ENCODE results near the gene PACSIN1.

Gene PACSIN1

GRCh38 chr6:34525431-34526175 is 59.7 kb downstream of the PACSIN1 start:
- DNase-seq (ENCODE audit: extremely low spot score, insufficient read length, low read depth) = no peak
- FAIRE-seq = no peak

GRCh38 chr6:34526241-34526972 is 60.5 kb downstream of the PACSIN1 start:
- DNase-seq (ENCODE audit: extremely low spot score, insufficient read length, low read depth) = no peak
- FAIRE-seq = no peak

GRCh38 chr6:34526992-34527728 is 61.3 kb downstream of the PACSIN1 start:
- FAIRE-seq (peak; percentile 90), DNase-seq (ENCODE audit: extremely low spot score, insufficient read length, low read depth) (peak; percentile 98)

GRCh38 chr6:34527751-34528670 is 62.1 kb downstream of the PACSIN1 start:
- DNase-seq (ENCODE audit: extremely low spot score, insufficient read length, low read depth) (no peak), FAIRE-seq (no peak)

- DNase-seq (ENCODE audit: extremely low spot score, insufficient read length, low read depth) (no peak), FAIRE-seq (no peak)
Observed at GRCh38 chr6:34528996-34529664, 63.3 kb downstream of the PACSIN1 start.

- FAIRE-seq = no peak
- DNase-seq (ENCODE audit: extremely low spot score, insufficient read length, low read depth) = no peak
Observed at GRCh38 chr6:34529665-34530327, 63.9 kb downstream of the PACSIN1 start.

GRCh38 chr6:34530753-34531365 is 65.0 kb downstream of the PACSIN1 start:
- no peak for FAIRE-seq

GRCh38 chr6:34531580-34532201 is 65.8 kb downstream of the PACSIN1 start:
- DNase-seq (ENCODE audit: extremely low spot score, insufficient read length, low read depth) (no peak), FAIRE-seq (no peak)

More at GRCh38 chr6:34530753-34531365, 65.0 kb downstream of the PACSIN1 start:
- no peak for DNase-seq (ENCODE audit: extremely low spot score, insufficient read length, low read depth)

GRCh38 chr6:34532230-34532629 is 66.4 kb downstream of the PACSIN1 start:
- FAIRE-seq (no peak), DNase-seq (ENCODE audit: extremely low spot score, insufficient read length, low read depth) (no peak)

GRCh38 chr6:34534146-34534545 is 68.3 kb downstream of the PACSIN1 start:
- no peak for DNase-seq (ENCODE audit: extremely low spot score, insufficient read length, low read depth)
- no peak for FAIRE-seq

- FAIRE-seq (no peak), DNase-seq (ENCODE audit: extremely low spot score, insufficient read length, low read depth) (no peak)
Observed at GRCh38 chr6:34534656-34535055, 68.8 kb downstream of the PACSIN1 start.

- FAIRE-seq (no peak), DNase-seq (ENCODE audit: extremely low spot score, insufficient read length, low read depth) (no peak)
Observed at GRCh38 chr6:34535199-34535598, 69.3 kb downstream of the PACSIN1 start.

GRCh38 chr6:34535646-34536045 is 69.8 kb downstream of the PACSIN1 start:
- FAIRE-seq (no peak), DNase-seq (ENCODE audit: extremely low spot score, insufficient read length, low read depth) (no peak)

GRCh38 chr6:34536251-34536958 is 70.5 kb downstream of the PACSIN1 start:
- DNase-seq (ENCODE audit: extremely low spot score, insufficient read length, low read depth) (no peak), FAIRE-seq (no peak)

GRCh38 chr6:34536959-34537848 is 71.3 kb downstream of the PACSIN1 start:
- no peak for DNase-seq (ENCODE audit: extremely low spot score, insufficient read length, low read depth)

GRCh38 chr6:34537922-34538550 is 72.2 kb downstream of the PACSIN1 start:
- no peak for FAIRE-seq

More at GRCh38 chr6:34536959-34537848, 71.3 kb downstream of the PACSIN1 start:
- FAIRE-seq = no peak

More at GRCh38 chr6:34537922-34538550, 72.2 kb downstream of the PACSIN1 start:
- no peak for DNase-seq (ENCODE audit: extremely low spot score, insufficient read length, low read depth)

Data from GM18507 (cell line).